Activated CD4-positive, alpha-beta T cell treated with anti-CD3 and anti-CD28 coated beads, Interleukin-2, amount 10 ng/mL, durations not matched to agents 7 days and 5 days (primary cell): ENCODE data around the gene SRC. TPM values are rescaled to one million over a fixed set of nuclear protein-coding genes. Genes with fewer than 3 reads are reported as not detected.
"Not testable (repeated sequence)": the region's sequence is repeated elsewhere in the genome, so short reads cannot be mapped to it uniquely, and the experiment has no call there.

Source experiments
- CTCF ChIA-PET: fragments of 350-600 bp; sonication (Branson Sonifier 250); formaldehyde crosslinking; loops from one replicate; lab custom pipeline; 2021; ENCODE audit warnings: antibody characterized with exemption; lab: Charles Lee
- POLR2A ChIA-PET: fragments of 350-600 bp; sonication (Branson Sonifier 250); formaldehyde crosslinking; loops from one replicate; lab custom pipeline; 2021; ENCODE audit warnings: antibody characterized with exemption; lab: Charles Lee
- DNase-seq: peaks from one replicate; pipeline ENCODE4 v3.0.0-alpha.2; 2020
- H3K27ac Mint-ChIP-seq: one replicate; pipeline ENCODE4 v1.8.0; 2021; ENCODE audit warnings: mild to moderate bottlenecking, moderate library complexity, mixed read lengths
- H3K27me3 Mint-ChIP-seq: one replicate; pipeline ENCODE4 v1.8.0; 2021; ENCODE audit warnings: mixed read lengths
- H3K36me3 Mint-ChIP-seq: one replicate; pipeline ENCODE4 v1.8.0; 2021; ENCODE audit warnings: low read depth, mixed read lengths
- H3K4me1 Mint-ChIP-seq: one replicate; pipeline ENCODE4 v1.8.0; 2021; ENCODE audit warnings: mixed read lengths
- H3K4me3 Mint-ChIP-seq: one replicate; pipeline ENCODE4 v1.8.0; 2021; ENCODE audit warnings: mild to moderate bottlenecking, moderate library complexity, mixed read lengths
- H3K9me3 Mint-ChIP-seq: one replicate; pipeline ENCODE4 v1.8.0; 2021; ENCODE audit warnings: mixed read lengths
- total RNA-seq, 2 experiments: library from RNA; stranded (reverse); gene quantifications; one replicate each; pipeline ENCODE4 v1.2.3, GENCODE V29; 2021

SRC gene
- total RNA-seq, 2 experiments from 2014 or later = 2.1 to 2.6 TPM

- H3K9me3 Mint-ChIP-seq = no peaks in the 10 kb centered on the region
- no peak overlapping the region for H3K4me3 Mint-ChIP-seq
- H3K4me1 Mint-ChIP-seq = peaks cover 21% of the 10 kb centered on the region
- no peak for DNase-seq
- no peaks in the 10 kb centered on the region for H3K27me3 Mint-ChIP-seq
- H3K36me3 Mint-ChIP-seq = no peaks in the 10 kb centered on the region
- ChIA-PET CTCF (no interaction called here), POLR2A (no interaction called here)
- H3K27ac Mint-ChIP-seq = no peak overlapping the region
Observed at GRCh38 chr20:37333130-37333847, 12.7 kb upstream of the SRC start.

GRCh38 chr20:37333848-37334318 lies 12.1 kb upstream of the SRC start:
- no peaks in the 10 kb centered on the region for H3K36me3 Mint-ChIP-seq
- ChIA-PET CTCF (no interaction called here), POLR2A (no interaction called here)
- H3K4me1 Mint-ChIP-seq = peaks cover 21% of the 10 kb centered on the region
- no peaks in the 10 kb centered on the region for H3K27me3 Mint-ChIP-seq
- no peaks in the 10 kb centered on the region for H3K9me3 Mint-ChIP-seq
- H3K27ac Mint-ChIP-seq = no peak overlapping the region
- no peak for DNase-seq
- no peak overlapping the region for H3K4me3 Mint-ChIP-seq

DNA sequence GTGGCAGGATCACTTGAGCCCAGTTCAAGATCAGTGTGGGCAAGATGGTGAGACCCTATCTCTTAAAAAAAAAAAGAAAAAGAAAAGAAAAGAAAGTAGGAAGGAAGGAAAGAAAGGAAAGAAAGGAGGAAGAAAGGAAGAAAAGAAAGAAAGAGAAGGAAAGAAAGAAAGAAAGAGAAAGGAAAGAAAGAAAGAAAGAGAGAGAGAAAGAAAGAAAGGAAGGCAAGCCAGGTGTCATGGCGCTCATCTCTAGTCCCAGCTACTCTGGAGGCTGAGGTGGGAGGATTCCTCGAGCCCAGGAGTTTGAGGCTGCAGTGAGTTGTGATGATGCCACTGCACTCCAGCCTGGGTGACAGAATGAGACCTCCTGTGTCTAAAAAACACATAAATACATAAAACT lies 11.5 kb upstream of the SRC start:
- Mint-ChIP-seq H3K4me1 (peaks cover 21% of the 10 kb centered on the region), H3K4me3 (no peak overlapping the region), H3K27ac (no peak overlapping the region)

GRCh38 chr20:37335642-37336368 lies 10.1 kb upstream of the SRC start:
- CTCF ChIA-PET = interaction anchor here (0.9 to 1.2 kb wide), 2 partner anchors 12 to 23 kb away, joined by 3 to 7 read pairs; no protein-coding TSS in a partner anchor
- Mint-ChIP-seq H3K4me1 (peaks cover 21% of the 10 kb centered on the region), H3K27ac (peak overlapping the region; percentile 80), H3K4me3 (no peak overlapping the region), H3K27me3 (no peaks in the 10 kb centered on the region), H3K36me3 (no peaks in the 10 kb centered on the region), H3K9me3 (no peaks in the 10 kb centered on the region)
- DNase-seq = no peak
- POLR2A ChIA-PET = no interaction called here

More for the DNA sequence above, 11.5 kb upstream of the SRC start:
- no peak for DNase-seq
- no peaks in the 10 kb centered on the region for H3K27me3 Mint-ChIP-seq
- H3K9me3 Mint-ChIP-seq = no peaks in the 10 kb centered on the region
- no peaks in the 10 kb centered on the region for H3K36me3 Mint-ChIP-seq
- CTCF ChIA-PET = interaction anchor here (0.6 to 1.2 kb wide), 2 partner anchors 11 to 125 kb away, joined by 3 read pairs; no protein-coding TSS in a partner anchor
- POLR2A ChIA-PET = interaction anchor here (0.7 kb wide), 1 partner anchor 8 kb away, joined by 3 read pairs; no protein-coding TSS in a partner anchor

GRCh38 chr20:37336369-37337207 lies 9.4 kb upstream of the SRC start:
- peaks cover 21% of the 10 kb centered on the region for H3K4me1 Mint-ChIP-seq
- no peaks in the 10 kb centered on the region for H3K27me3 Mint-ChIP-seq
- no peaks in the 10 kb centered on the region for H3K36me3 Mint-ChIP-seq
- H3K27ac Mint-ChIP-seq = peak overlapping the region; percentile 80
- no peak overlapping the region for H3K4me3 Mint-ChIP-seq
- peak; percentile 33 for DNase-seq
- no peaks in the 10 kb centered on the region for H3K9me3 Mint-ChIP-seq
- ChIA-PET CTCF (interaction anchor here (0.6 to 1.2 kb wide), 2 partner anchors 9 to 588 kb away, joined by 3 read pairs; no protein-coding TSS in a partner anchor), POLR2A (no interaction called here)

GRCh38 chr20:37337208-37337991 lies 8.5 kb upstream of the SRC start:
- no peaks in the 10 kb centered on the region for H3K9me3 Mint-ChIP-seq
- no peaks in the 10 kb centered on the region for H3K27me3 Mint-ChIP-seq
- peak overlapping the region; percentile 27 for H3K27ac Mint-ChIP-seq
- ChIA-PET POLR2A (no interaction called here), CTCF (interaction anchor here (0.6 to 1.2 kb wide), 2 partner anchors 10 to 587 kb away, joined by 3 read pairs; no protein-coding TSS in a partner anchor)
- peaks cover 21% of the 10 kb centered on the region for H3K4me1 Mint-ChIP-seq
- no peak overlapping the region for H3K4me3 Mint-ChIP-seq
- no peak for DNase-seq
- H3K36me3 Mint-ChIP-seq = no peaks in the 10 kb centered on the region

DNA sequence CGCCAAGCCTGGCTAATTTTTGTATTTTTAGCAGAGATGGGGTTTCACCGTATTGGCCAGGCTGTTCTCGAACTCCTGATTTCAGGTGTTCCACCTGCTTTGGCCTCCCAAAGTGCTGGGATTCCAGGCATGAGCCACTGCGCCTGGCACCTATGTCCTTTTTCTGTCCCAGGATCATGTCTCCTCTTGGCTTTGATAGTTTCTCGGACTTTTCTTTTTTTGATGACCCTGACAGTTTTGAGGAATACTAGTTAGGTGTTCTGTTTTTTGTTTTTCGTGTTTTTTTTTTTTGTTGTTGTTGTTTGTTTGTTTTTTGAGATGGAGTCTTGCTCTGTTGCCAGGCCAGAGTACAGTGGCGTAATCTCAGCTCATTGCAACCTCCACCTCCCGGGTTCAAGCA lies 7.6 kb upstream of the SRC start:
- H3K27ac Mint-ChIP-seq, CTCF ChIA-PET, DNase-seq, H3K36me3 Mint-ChIP-seq, POLR2A ChIA-PET, H3K4me3 Mint-ChIP-seq, H3K27me3 Mint-ChIP-seq, H3K9me3 Mint-ChIP-seq: not testable (repeated sequence)
- H3K4me1 Mint-ChIP-seq = peaks cover 24% of the 10 kb centered on the region

GRCh38 chr20:37339208-37339607 lies 6.7 kb upstream of the SRC start:
- H3K4me3 Mint-ChIP-seq = no peak overlapping the region
- ChIA-PET CTCF (no interaction called here), POLR2A (no interaction called here)
- H3K27me3 Mint-ChIP-seq = peaks cover 2% of the 10 kb centered on the region
- no peaks in the 10 kb centered on the region for H3K36me3 Mint-ChIP-seq
- no peak overlapping the region for H3K27ac Mint-ChIP-seq
- peaks cover 33% of the 10 kb centered on the region for H3K4me1 Mint-ChIP-seq
- no peak for DNase-seq
- H3K9me3 Mint-ChIP-seq = no peaks in the 10 kb centered on the region

DNA sequence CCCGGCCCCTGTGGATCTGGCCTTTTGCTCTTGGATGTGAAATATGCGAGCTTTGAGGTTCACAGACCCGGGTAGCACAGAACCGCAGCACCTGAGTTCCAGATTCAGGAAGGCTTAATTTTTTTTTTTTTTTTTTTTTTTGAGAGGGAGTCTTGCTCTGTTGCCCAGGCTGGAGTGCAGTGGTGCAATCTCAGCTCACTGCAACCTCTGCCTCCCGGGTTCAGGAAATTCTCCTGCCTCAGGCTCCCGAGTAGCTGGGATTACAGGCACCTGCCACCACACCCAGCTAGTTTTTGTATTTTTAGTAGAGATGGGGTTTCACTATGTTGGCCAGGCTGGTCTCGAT lies 6.2 kb upstream of the SRC start:
- H3K36me3 Mint-ChIP-seq, H3K4me3 Mint-ChIP-seq, POLR2A ChIA-PET, H3K9me3 Mint-ChIP-seq, H3K27ac Mint-ChIP-seq, H3K27me3 Mint-ChIP-seq, DNase-seq, CTCF ChIA-PET: not testable (repeated sequence)
- H3K4me1 Mint-ChIP-seq = peaks cover 35% of the 10 kb centered on the region

- Mint-ChIP-seq H3K4me3 (no peak overlapping the region), H3K4me1 (peaks cover 34% of the 10 kb centered on the region), H3K9me3 (no peaks in the 10 kb centered on the region), H3K36me3 (no peaks in the 10 kb centered on the region), H3K27ac (no peak overlapping the region), H3K27me3 (peaks cover 2% of the 10 kb centered on the region)
- POLR2A ChIA-PET = no interaction called here
- no peak for DNase-seq
- CTCF ChIA-PET = no interaction called here
Observed at GRCh38 chr20:37340998-37341397, 4.9 kb upstream of the SRC start.

- no peaks in the 10 kb centered on the region for H3K36me3 Mint-ChIP-seq
- H3K9me3 Mint-ChIP-seq = no peaks in the 10 kb centered on the region
- H3K4me3 Mint-ChIP-seq = no peak overlapping the region
- peaks cover 30% of the 10 kb centered on the region for H3K4me1 Mint-ChIP-seq
- CTCF ChIA-PET = no interaction called here
- no peak for DNase-seq
- H3K27me3 Mint-ChIP-seq = peaks cover 2% of the 10 kb centered on the region
- POLR2A ChIA-PET = no interaction called here
- H3K27ac Mint-ChIP-seq = no peak overlapping the region
Observed at GRCh38 chr20:37341632-37342031, 4.3 kb upstream of the SRC start.
